ENCODE data around the gene SRP19.

- no peak for TF ChIP-seq POLR2AphosphoS5 (IDR thresholded peaks at IDR 0.05; ENCODE audit: borderline replicate concordance, low read depth, low read length)
- no peak for TF ChIP-seq FOXP2 (optimal IDR thresholded peaks at IDR 0.05; ENCODE audit: control extremely low read depth, extremely low read length, insufficient read depth)
These were observed 9.9 kb downstream of the SRP19 start for GRCh38 chr5:112870966-112871365.

All from SK-N-MC (cell line).